Epithelial cell of esophagus (primary cell): Measurements from ENCODE around the gene LTO1.

Experiments used
- DNase-seq: peaks from one replicate; pipeline ENCODE4 v3.0.0; 2010; ENCODE audit warnings: low read depth
- H3K4me3 ChIP-seq: 2 replicates; pipeline ENCODE4 v1.5.1; 2011; ENCODE audit warnings: mild to moderate bottlenecking, low read length, control low read depth
- TF ChIP-seq, protein P1 (sequence below): IDR thresholded peaks from 2 replicates; pipeline ENCODE4 v1.5.1; 2011; ENCODE audit warnings: low read depth, mild to moderate bottlenecking, low read length, control low read depth, inconsistent platforms; ENCODE audit not compliant: insufficient read depth; ENCODE audit errors: missing control alignments

LTO1 gene

DNA sequence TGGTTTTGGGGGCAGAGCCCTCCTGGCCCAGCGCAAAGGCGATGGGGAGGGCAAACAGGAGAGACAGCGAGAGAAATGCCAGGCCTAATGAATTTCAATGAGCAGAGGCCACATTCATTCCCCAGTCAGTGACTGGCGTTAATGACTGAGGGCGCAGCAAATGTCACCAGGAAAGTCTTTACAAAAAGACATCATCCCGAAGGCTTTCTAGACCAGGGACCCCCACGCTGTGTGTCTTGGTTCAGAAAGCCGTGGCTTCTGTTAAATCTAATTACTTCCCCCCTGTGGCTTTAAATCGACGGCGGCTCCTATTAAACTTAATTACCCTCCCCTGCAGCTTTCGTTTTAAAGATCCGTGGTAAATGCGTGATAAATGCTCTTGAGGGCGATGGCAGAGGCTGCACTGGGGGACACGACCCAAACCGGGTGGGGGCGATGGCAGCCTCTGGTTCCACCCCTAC lies 30.2 kb upstream of the LTO1 start:
- no peak for DNase-seq
- no peak overlapping the region for H3K4me3 ChIP-seq
- TF ChIP-seq, protein P1, sequence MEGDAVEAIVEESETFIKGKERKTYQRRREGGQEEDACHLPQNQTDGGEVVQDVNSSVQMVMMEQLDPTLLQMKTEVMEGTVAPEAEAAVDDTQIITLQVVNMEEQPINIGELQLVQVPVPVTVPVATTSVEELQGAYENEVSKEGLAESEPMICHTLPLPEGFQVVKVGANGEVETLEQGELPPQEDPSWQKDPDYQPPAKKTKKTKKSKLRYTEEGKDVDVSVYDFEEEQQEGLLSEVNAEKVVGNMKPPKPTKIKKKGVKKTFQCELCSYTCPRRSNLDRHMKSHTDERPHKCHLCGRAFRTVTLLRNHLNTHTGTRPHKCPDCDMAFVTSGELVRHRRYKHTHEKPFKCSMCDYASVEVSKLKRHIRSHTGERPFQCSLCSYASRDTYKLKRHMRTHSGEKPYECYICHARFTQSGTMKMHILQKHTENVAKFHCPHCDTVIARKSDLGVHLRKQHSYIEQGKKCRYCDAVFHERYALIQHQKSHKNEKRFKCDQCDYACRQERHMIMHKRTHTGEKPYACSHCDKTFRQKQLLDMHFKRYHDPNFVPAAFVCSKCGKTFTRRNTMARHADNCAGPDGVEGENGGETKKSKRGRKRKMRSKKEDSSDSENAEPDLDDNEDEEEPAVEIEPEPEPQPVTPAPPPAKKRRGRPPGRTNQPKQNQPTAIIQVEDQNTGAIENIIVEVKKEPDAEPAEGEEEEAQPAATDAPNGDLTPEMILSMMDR: no peak

- TF ChIP-seq, protein P1: peak; percentile 43
- no peak overlapping the region for H3K4me3 ChIP-seq
- peak; percentile 30 for DNase-seq
These were observed 29.5 kb upstream of the LTO1 start for GRCh38 chr11:69704508-69705253.

DNA sequence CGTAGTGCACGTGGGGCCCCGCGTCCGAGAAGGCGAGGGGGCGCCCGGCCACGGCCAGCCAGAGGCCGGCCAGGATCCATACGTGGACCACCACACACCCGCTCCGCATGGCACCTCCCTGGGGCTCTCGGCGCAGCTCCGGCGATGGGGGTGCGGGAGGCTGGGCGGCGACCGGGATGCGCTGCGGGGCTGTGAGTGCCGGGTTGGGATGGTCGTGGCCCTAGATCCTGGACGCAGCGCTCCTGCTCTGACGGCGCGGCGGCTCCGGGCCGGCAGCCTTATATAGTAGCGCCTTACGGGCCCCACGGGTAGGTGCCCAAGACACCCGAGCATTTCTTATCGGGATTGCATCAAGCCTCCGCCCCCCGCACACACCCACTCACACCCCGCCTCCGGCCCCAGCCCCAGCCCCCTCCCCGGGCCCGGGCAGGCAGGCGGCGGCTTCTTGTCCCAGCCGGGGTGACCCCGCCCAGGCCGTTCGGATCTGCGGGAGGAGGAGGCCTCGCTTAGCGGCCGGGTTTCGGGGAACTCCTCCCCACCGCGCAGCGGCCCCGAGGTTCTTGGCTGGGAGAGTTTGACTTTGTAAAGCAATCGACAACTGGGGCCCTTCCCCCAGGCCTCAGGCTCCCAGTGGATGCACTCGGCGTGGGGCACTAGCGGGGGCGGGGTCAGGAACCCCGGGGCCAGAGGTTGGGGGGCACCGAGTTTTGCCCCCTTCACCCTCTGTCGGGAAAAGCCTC lies 28.8 kb upstream of the LTO1 start, which contains the start of gene FGF19:
Gene FGF19, minus strand, starts transcription at position 255 of the 740 bp plus-strand sequence. Its CDS starts 146 bp downstream, at position 109.
- H3K4me3 ChIP-seq: no peak within 1 kb of the TSS
- DNase-seq: no peak
- TF ChIP-seq, protein P1: no peak

DNA sequence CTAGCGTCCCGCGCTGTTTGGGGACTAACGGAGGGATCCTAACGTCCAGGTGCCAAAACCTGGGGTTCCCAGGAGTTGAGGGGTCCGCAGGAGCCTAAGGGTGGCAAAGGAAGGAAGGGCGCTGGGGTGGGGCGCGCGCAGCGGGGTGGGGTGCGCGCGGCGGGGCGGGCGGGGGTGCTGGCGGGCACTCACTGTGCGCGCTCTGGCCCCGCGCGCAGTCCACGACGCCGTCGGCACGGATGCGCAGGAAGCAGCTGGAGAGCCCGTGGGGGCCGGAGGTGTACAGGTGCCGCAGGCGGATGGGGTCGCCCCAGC lies 28.3 kb upstream of the LTO1 start:
- no peak overlapping the region for H3K4me3 ChIP-seq
- TF ChIP-seq, protein P1: no peak
- no peak for DNase-seq

- TF ChIP-seq, protein P1: no peak
- no peak for DNase-seq
- no peak overlapping the region for H3K4me3 ChIP-seq
These were observed 27.8 kb upstream of the LTO1 start for GRCh38 chr11:69702769-69703452.

GRCh38 chr11:69702239-69702691 lies 27.1 kb upstream of the LTO1 start:
- DNase-seq: no peak
- TF ChIP-seq, protein P1: no peak
- no peak overlapping the region for H3K4me3 ChIP-seq
